ENCODE data around the gene LYPD3. TPM values are rescaled to one million over a fixed set of nuclear protein-coding genes. Genes with fewer than 3 reads are reported as not detected.

The LYPD3 gene
- total and polyA plus RNA-seq, 3 donors from 2014 or later, result 0.71 to 1.3 (median 1.2) TPM

GRCh38 chr19:43482193-43482592 is 16.8 kb upstream of the LYPD3 start:
- 90 to 97% methylated on average over 3 to 4 of the region's 4 CpGs for WGBS, 2 donors
- Histone ChIP-seq H3K27me3 (no peaks in the 10 kb centered on the region), H3K4me1 (no peaks in the 10 kb centered on the region), H3K9me3 (no peaks in the 10 kb centered on the region), H3K36me3 (ENCODE audit: low read depth, missing control alignments) (no peaks in the 10 kb centered on the region), H3K27ac (no peak overlapping the region), H3K4me3 (no peak overlapping the region)
- no peak for DNase-seq
- TF ChIP-seq CTCF (IDR thresholded peaks at IDR 0.05) (no peak), POLR2A (IDR thresholded peaks at IDR 0.05) (no peak)
- intact Hi-C loops (cut with DNase I; ENCODE audit: low total_unique reads), result no loop called here

- intact Hi-C loops (cut with DNase I; ENCODE audit: low total_unique reads), result no loop called here
- 83 to 91% methylated on average over 6 of the region's 6 CpGs for WGBS, 2 donors
- H3K36me3 ChIP-seq (ENCODE audit: low read depth, missing control alignments), result no peaks in the 10 kb centered on the region
Measured at GRCh38 chr19:43481701-43482100, 16.3 kb upstream of the LYPD3 start.

GRCh38 chr19:43480574-43480973 is 15.2 kb upstream of the LYPD3 start:
- 99 to 100% methylated on average over 3 of the region's 3 CpGs for WGBS, 2 donors

More at GRCh38 chr19:43481701-43482100, 16.3 kb upstream of the LYPD3 start:
- H3K27me3 ChIP-seq, result no peaks in the 10 kb centered on the region
- DNase-seq, result no peak
- no peaks in the 10 kb centered on the region for H3K4me1 ChIP-seq
- H3K27ac ChIP-seq, result no peak overlapping the region
- TF ChIP-seq POLR2A (IDR thresholded peaks at IDR 0.05) (no peak), CTCF (IDR thresholded peaks at IDR 0.05) (no peak)
- H3K4me3 ChIP-seq, result no peak overlapping the region
- H3K9me3 ChIP-seq, result no peaks in the 10 kb centered on the region

GRCh38 chr19:43479961-43480561 is 14.7 kb upstream of the LYPD3 start:
- TF ChIP-seq CTCF (IDR thresholded peaks at IDR 0.05) (no peak), POLR2A (IDR thresholded peaks at IDR 0.05) (no peak)
- intact Hi-C loops (cut with DNase I; ENCODE audit: low total_unique reads), result no loop called here
- no peaks in the 10 kb centered on the region for H3K4me1 ChIP-seq
- H3K27ac ChIP-seq, result no peak overlapping the region
- no peaks in the 10 kb centered on the region for H3K27me3 ChIP-seq
- H3K36me3 ChIP-seq (ENCODE audit: low read depth, missing control alignments), result no peaks in the 10 kb centered on the region
- no peak for DNase-seq
- no peaks in the 10 kb centered on the region for H3K9me3 ChIP-seq
- H3K4me3 ChIP-seq, result no peak overlapping the region
- WGBS, 2 donors, result 89 to 95% methylated on average over 4 of the region's 4 CpGs

More at GRCh38 chr19:43480574-43480973, 15.2 kb upstream of the LYPD3 start:
- H3K27ac ChIP-seq, result no peak overlapping the region
- no peaks in the 10 kb centered on the region for H3K36me3 ChIP-seq (ENCODE audit: low read depth, missing control alignments)
- no peak for DNase-seq
- no peaks in the 10 kb centered on the region for H3K4me1 ChIP-seq
- TF ChIP-seq POLR2A (IDR thresholded peaks at IDR 0.05), result no peak
- no peak for TF ChIP-seq CTCF (IDR thresholded peaks at IDR 0.05)
- intact Hi-C loops (cut with DNase I; ENCODE audit: low total_unique reads), result no loop called here
- no peaks in the 10 kb centered on the region for H3K27me3 ChIP-seq
- no peaks in the 10 kb centered on the region for H3K9me3 ChIP-seq
- no peak overlapping the region for H3K4me3 ChIP-seq

- H3K4me3 ChIP-seq, result no peak overlapping the region
- H3K4me1 ChIP-seq, result no peaks in the 10 kb centered on the region
- intact Hi-C loops (cut with DNase I; ENCODE audit: low total_unique reads), result no loop called here
- no peak overlapping the region for H3K27ac ChIP-seq
- no peaks in the 10 kb centered on the region for H3K9me3 ChIP-seq
- no peaks in the 10 kb centered on the region for H3K27me3 ChIP-seq
- no peak for DNase-seq
- no peaks in the 10 kb centered on the region for H3K36me3 ChIP-seq (ENCODE audit: low read depth, missing control alignments)
- 80 to 95% methylated on average over 1 to 15 of the region's 15 CpGs for WGBS, 2 donors
- TF ChIP-seq POLR2A (IDR thresholded peaks at IDR 0.05) (no peak), CTCF (IDR thresholded peaks at IDR 0.05) (no peak)
Measured at GRCh38 chr19:43479226-43479625, 13.8 kb upstream of the LYPD3 start.
